HEK293 (cell line): ENCODE data around the gene S100A6.

Experiments
- HOXA7 ChIP-seq: sonication (generic); formaldehyde crosslinking; IDR thresholded peaks from 2 replicates; pipeline ENCODE4 v1.8.1; 2022; ENCODE audit warnings: missing genetic modification reagents, borderline replicate concordance
- IKZF3 ChIP-seq: fragments of 450-650 bp; IDR thresholded peaks from 2 replicates; pipeline ENCODE4 v1.5.0; 2018; ENCODE audit warnings: missing biosample characterization, mild to moderate bottlenecking, missing genetic modification characterization, moderate library complexity
- KLF17 ChIP-seq: fragments of 450-650 bp; formaldehyde crosslinking; IDR thresholded peaks from 2 replicates; pipeline ENCODE4 v1.5.1; 2016; ENCODE audit warnings: missing biosample characterization, missing genetic modification characterization
- PBX3 ChIP-seq: sonication (generic); formaldehyde crosslinking; IDR thresholded peaks from 2 replicates; pipeline ENCODE4 v1.8.1; 2022; ENCODE audit warnings: mild to moderate bottlenecking, moderate library complexity, missing genetic modification reagents
- SCRT2 ChIP-seq: fragments of 450-650 bp; formaldehyde crosslinking; IDR thresholded peaks from 2 replicates; pipeline ENCODE4 v1.5.1; 2016; ENCODE audit warnings: missing biosample characterization, missing genetic modification characterization
- ZBTB1 ChIP-seq: fragments of 450-650 bp; formaldehyde crosslinking; IDR thresholded peaks from 2 replicates; pipeline ENCODE4 v1.5.1; 2016; ENCODE audit warnings: missing biosample characterization, missing genetic modification characterization
- ZBTB21 ChIP-seq: fragments of 450-650 bp; formaldehyde crosslinking; IDR thresholded peaks from 2 replicates; pipeline ENCODE4 v1.5.1; 2017; ENCODE audit warnings: missing biosample characterization, missing genetic modification characterization
- ZBTB26 ChIP-seq: fragments of 450-650 bp; formaldehyde crosslinking; optimal IDR thresholded peaks from 2 replicates; pipeline ENCODE3; 2016; ENCODE audit warnings: missing biosample characterization, mild to moderate bottlenecking, missing genetic modification characterization
- ZBTB44 ChIP-seq: fragments of 450-650 bp; IDR thresholded peaks from 2 replicates; pipeline ENCODE4 v1.5.1; 2018; ENCODE audit warnings: missing biosample characterization, mild to moderate bottlenecking, missing genetic modification characterization
- ZFP37 ChIP-seq: fragments of 450-650 bp; formaldehyde crosslinking; IDR thresholded peaks from 2 replicates; pipeline ENCODE4 v1.5.1; 2016; ENCODE audit warnings: missing biosample characterization, missing genetic modification characterization
- ZFP41 ChIP-seq: fragments of 450-650 bp; formaldehyde crosslinking; IDR thresholded peaks from 2 replicates; pipeline ENCODE4 v1.5.1; 2016; ENCODE audit warnings: missing biosample characterization, missing genetic modification characterization, borderline replicate concordance
- ZNF114 ChIP-seq: fragments of 450-650 bp; formaldehyde crosslinking; IDR thresholded peaks from 2 replicates; pipeline ENCODE4 v1.5.0; 2017; ENCODE audit warnings: missing biosample characterization, missing genetic modification characterization
- ZNF121 ChIP-seq: fragments of 450-650 bp; formaldehyde crosslinking; IDR thresholded peaks from 2 replicates; pipeline ENCODE4 v1.5.1; 2016; ENCODE audit warnings: missing biosample characterization, missing genetic modification characterization
- ZNF16 ChIP-seq: fragments of 450-650 bp; formaldehyde crosslinking; IDR thresholded peaks from 2 replicates; pipeline ENCODE4 v1.5.1; 2016; ENCODE audit warnings: low read depth, missing biosample characterization, missing genetic modification characterization
- ZNF169 ChIP-seq: fragments of 450-650 bp; formaldehyde crosslinking; IDR thresholded peaks from 2 replicates; pipeline ENCODE4 v1.5.1; 2016; ENCODE audit warnings: missing biosample characterization, missing genetic modification characterization
- ZNF19 ChIP-seq: fragments of 450-650 bp; formaldehyde crosslinking; IDR thresholded peaks from 2 replicates; pipeline ENCODE4; 2016; ENCODE audit warnings: missing biosample characterization, missing genetic modification characterization, low read depth
- ZNF248 ChIP-seq: fragments of 450-650 bp; formaldehyde crosslinking; IDR thresholded peaks from 2 replicates; pipeline ENCODE4 v1.5.1; 2017; ENCODE audit warnings: missing biosample characterization, missing genetic modification characterization
- ZNF302 ChIP-seq: fragments of 450-650 bp; formaldehyde crosslinking; IDR thresholded peaks from 2 replicates; pipeline ENCODE4 v1.5.1; 2016; ENCODE audit warnings: missing biosample characterization, missing genetic modification characterization, low read depth
- ZNF324 ChIP-seq: fragments of 450-650 bp; formaldehyde crosslinking; IDR thresholded peaks from 2 replicates; pipeline ENCODE4 v1.5.1; 2016; ENCODE audit warnings: missing biosample characterization, missing genetic modification characterization
- ZNF394 ChIP-seq: fragments of 450-650 bp; formaldehyde crosslinking; IDR thresholded peaks from 2 replicates; pipeline ENCODE4 v1.5.1; 2016; ENCODE audit warnings: missing biosample characterization, missing genetic modification characterization, mild to moderate bottlenecking, moderate library complexity, borderline replicate concordance
- ZNF501 ChIP-seq: fragments of 450-650 bp; formaldehyde crosslinking; IDR thresholded peaks from 2 replicates; pipeline ENCODE4 v1.5.1; 2016; ENCODE audit warnings: missing biosample characterization, missing genetic modification characterization
- ZNF514 ChIP-seq: fragments of 450-650 bp; formaldehyde crosslinking; IDR thresholded peaks from 2 replicates; pipeline ENCODE4 v1.5.1; 2016; ENCODE audit warnings: missing biosample characterization, missing genetic modification characterization
- ZNF596 ChIP-seq: fragments of 450-650 bp; IDR thresholded peaks from 2 replicates; pipeline ENCODE4 v1.5.0; 2018; ENCODE audit warnings: missing biosample characterization, mild to moderate bottlenecking, missing genetic modification characterization, moderate library complexity
- ZNF670 ChIP-seq: fragments of 450-650 bp; formaldehyde crosslinking; IDR thresholded peaks from 2 replicates; pipeline ENCODE4 v1.5.1; 2016; ENCODE audit warnings: missing biosample characterization, missing genetic modification characterization, low read depth
- ZNF701 ChIP-seq: fragments of 450-650 bp; formaldehyde crosslinking; IDR thresholded peaks from 2 replicates; pipeline ENCODE4 v1.5.1; 2016; ENCODE audit warnings: missing biosample characterization, missing genetic modification characterization
- ZSCAN16 ChIP-seq: fragments of 450-650 bp; formaldehyde crosslinking; IDR thresholded peaks from 2 replicates; pipeline ENCODE4 v1.5.1; 2016; ENCODE audit warnings: missing biosample characterization, missing genetic modification characterization
- TF ChIP-seq, protein P1 (sequence below): fragments of 450-650 bp; formaldehyde crosslinking; IDR thresholded peaks from 2 replicates; pipeline ENCODE4 v1.5.1; 2016; ENCODE audit warnings: missing biosample characterization, missing genetic modification characterization
- TF ChIP-seq, protein P2 (sequence below): fragments of 450-650 bp; formaldehyde crosslinking; IDR thresholded peaks from 2 replicates; pipeline ENCODE4 v1.5.1; 2016; ENCODE audit warnings: missing biosample characterization, missing genetic modification characterization
- TF ChIP-seq, protein P3 (sequence below): fragments of 450-650 bp; formaldehyde crosslinking; IDR thresholded peaks from 2 replicates; pipeline ENCODE4 v1.5.1; 2016; ENCODE audit warnings: missing biosample characterization, missing genetic modification characterization

The S100A6 gene

GRCh38 chr1:153510984-153511410 lies 24.8 kb downstream of the S100A6 start (continued):
- no peak for TF ChIP-seq KLF17
- TF ChIP-seq IKZF3 (tag by site-specific recombination) = no peak
- no peak for TF ChIP-seq ZBTB44 (tag by site-specific recombination)
- no peak for TF ChIP-seq ZNF114 (tag by site-specific recombination)
- TF ChIP-seq ZBTB26 = no peak
- TF ChIP-seq, protein P1, sequence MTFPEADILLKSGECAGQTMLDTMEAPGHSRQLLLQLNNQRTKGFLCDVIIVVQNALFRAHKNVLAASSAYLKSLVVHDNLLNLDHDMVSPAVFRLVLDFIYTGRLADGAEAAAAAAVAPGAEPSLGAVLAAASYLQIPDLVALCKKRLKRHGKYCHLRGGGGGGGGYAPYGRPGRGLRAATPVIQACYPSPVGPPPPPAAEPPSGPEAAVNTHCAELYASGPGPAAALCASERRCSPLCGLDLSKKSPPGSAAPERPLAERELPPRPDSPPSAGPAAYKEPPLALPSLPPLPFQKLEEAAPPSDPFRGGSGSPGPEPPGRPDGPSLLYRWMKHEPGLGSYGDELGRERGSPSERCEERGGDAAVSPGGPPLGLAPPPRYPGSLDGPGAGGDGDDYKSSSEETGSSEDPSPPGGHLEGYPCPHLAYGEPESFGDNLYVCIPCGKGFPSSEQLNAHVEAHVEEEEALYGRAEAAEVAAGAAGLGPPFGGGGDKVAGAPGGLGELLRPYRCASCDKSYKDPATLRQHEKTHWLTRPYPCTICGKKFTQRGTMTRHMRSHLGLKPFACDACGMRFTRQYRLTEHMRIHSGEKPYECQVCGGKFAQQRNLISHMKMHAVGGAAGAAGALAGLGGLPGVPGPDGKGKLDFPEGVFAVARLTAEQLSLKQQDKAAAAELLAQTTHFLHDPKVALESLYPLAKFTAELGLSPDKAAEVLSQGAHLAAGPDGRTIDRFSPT (tag by site-specific recombination) = peak; percentile 35; the same call in 1 of the 2 replicates
- TF ChIP-seq ZNF248 (tag by site-specific recombination) = no peak
- no peak for TF ChIP-seq ZNF596
- no peak for TF ChIP-seq ZNF169 (tag by site-specific recombination)
- no peak for TF ChIP-seq ZBTB1 (tag by site-specific recombination)
- TF ChIP-seq ZNF670 (tag by site-specific recombination) = no peak
- TF ChIP-seq ZNF501 (tag by site-specific recombination) = no peak; the same call in 1 of the 2 replicates
- TF ChIP-seq ZFP41 (tag by site-specific recombination) = no peak
- TF ChIP-seq PBX3 = no peak
- 0 out of 2 replicates have a peak, but pooled peaks have one; percentile 31 for TF ChIP-seq ZFP37
- no peak for TF ChIP-seq HOXA7 (CRISPR knock-in tag)
- TF ChIP-seq ZNF394 = no peak
- TF ChIP-seq ZNF302 (tag by site-specific recombination) = no peak
- no peak for TF ChIP-seq ZNF19 (tag by site-specific recombination)
- no peak for TF ChIP-seq ZNF514
- TF ChIP-seq, protein P2, sequence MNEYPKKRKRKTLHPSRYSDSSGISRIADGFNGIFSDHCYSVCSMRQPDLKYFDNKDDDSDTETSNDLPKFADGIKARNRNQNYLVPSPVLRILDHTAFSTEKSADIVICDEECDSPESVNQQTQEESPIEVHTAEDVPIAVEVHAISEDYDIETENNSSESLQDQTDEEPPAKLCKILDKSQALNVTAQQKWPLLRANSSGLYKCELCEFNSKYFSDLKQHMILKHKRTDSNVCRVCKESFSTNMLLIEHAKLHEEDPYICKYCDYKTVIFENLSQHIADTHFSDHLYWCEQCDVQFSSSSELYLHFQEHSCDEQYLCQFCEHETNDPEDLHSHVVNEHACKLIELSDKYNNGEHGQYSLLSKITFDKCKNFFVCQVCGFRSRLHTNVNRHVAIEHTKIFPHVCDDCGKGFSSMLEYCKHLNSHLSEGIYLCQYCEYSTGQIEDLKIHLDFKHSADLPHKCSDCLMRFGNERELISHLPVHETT (tag by site-specific recombination) = 0 out of 2 replicates have a peak, but pooled peaks have one; percentile 34
- TF ChIP-seq, protein P3, sequence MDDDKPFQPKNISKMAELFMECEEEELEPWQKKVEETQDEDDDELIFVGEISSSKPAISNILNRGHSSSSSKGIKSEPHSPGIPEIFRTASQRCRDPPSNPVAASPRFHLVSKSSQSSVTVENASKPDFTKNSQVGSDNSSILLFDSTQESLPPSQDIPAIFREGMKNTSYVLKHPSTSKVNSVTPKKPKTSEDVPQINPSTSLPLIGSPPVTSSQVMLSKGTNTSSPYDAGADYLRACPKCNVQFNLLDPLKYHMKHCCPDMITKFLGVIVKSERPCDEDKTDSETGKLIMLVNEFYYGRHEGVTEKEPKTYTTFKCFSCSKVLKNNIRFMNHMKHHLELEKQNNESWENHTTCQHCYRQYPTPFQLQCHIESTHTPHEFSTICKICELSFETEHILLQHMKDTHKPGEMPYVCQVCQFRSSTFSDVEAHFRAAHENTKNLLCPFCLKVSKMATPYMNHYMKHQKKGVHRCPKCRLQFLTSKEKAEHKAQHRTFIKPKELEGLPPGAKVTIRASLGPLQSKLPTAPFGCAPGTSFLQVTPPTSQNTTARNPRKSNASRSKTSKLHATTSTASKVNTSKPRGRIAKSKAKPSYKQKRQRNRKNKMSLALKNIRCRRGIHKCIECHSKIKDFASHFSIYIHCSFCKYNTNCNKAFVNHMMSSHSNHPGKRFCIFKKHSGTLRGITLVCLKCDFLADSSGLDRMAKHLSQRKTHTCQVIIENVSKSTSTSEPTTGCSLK (tag by site-specific recombination) = no peak
- TF ChIP-seq ZNF121 (tag by site-specific recombination) = no peak
- no peak for TF ChIP-seq ZNF16 (tag by site-specific recombination)
- no peak for TF ChIP-seq ZNF324 (tag by site-specific recombination)
- TF ChIP-seq ZSCAN16 = no peak
- no peak for TF ChIP-seq ZNF701
- no peak for TF ChIP-seq SCRT2 (tag by site-specific recombination)
- TF ChIP-seq ZBTB21 = no peak
